HepG2 (cell line): Measurements from ENCODE around the gene ALOX12. TPM values are rescaled to one million over a fixed set of nuclear protein-coding genes. Genes with fewer than 3 reads are reported as not detected.

ENCODE experiments used
- BORCS8-MEF2B ChIP-seq: sonication (generic); formaldehyde crosslinking; IDR thresholded peaks from 2 replicates; pipeline ENCODE4 v1.8.0; 2022; ENCODE audit warnings: mild to moderate bottlenecking, missing genetic modification reagents
- BRCA1 ChIP-seq: sonication (generic); formaldehyde crosslinking; IDR thresholded peaks from 2 replicates; pipeline ENCODE4 v1.4.0; 2020; ENCODE audit warnings: missing genetic modification reagents
- DR1 ChIP-seq: sonication (generic); formaldehyde crosslinking; IDR thresholded peaks from 2 replicates; pipeline ENCODE4 v1.8.0; 2021; ENCODE audit warnings: mild to moderate bottlenecking, missing genetic modification reagents, inconsistent platforms
- HOXA3 ChIP-seq: sonication (generic); formaldehyde crosslinking; IDR thresholded peaks from 2 replicates; pipeline ENCODE4 v1.5.0; 2020; ENCODE audit warnings: missing genetic modification reagents
- IKZF4 ChIP-seq: sonication (generic); formaldehyde crosslinking; IDR thresholded peaks from 2 replicates; pipeline ENCODE4 v1.5.1; 2020; ENCODE audit warnings: borderline replicate concordance, mild to moderate bottlenecking, low read depth, missing genetic modification reagents; ENCODE audit errors: not compliant biosample characterization
- KLF9 ChIP-seq: IDR thresholded peaks from 2 replicates; pipeline ENCODE4 v1.6.1; 2016; ENCODE audit warnings: low read depth
- PHF21A ChIP-seq: sonication (generic); formaldehyde crosslinking; IDR thresholded peaks from 2 replicates; pipeline ENCODE4 v1.5.0; 2020; ENCODE audit warnings: mild to moderate bottlenecking, missing genetic modification reagents
- RARG ChIP-seq: sonication (generic); formaldehyde crosslinking; IDR thresholded peaks from 2 replicates; pipeline ENCODE4 v1.4.0; 2020; ENCODE audit warnings: low read depth, mild to moderate bottlenecking, missing genetic modification reagents
- STAT5B ChIP-seq: sonication (generic); formaldehyde crosslinking; IDR thresholded peaks from 2 replicates; pipeline ENCODE4 v1.4.0; 2020; ENCODE audit warnings: missing genetic modification reagents
- TFE3 ChIP-seq: IDR thresholded peaks from 2 replicates; pipeline ENCODE4 v1.6.1; 2016
- USF2 ChIP-seq, 2 experiments: sonication (generic) in 1 of 2; formaldehyde crosslinking in 1 of 2; IDR thresholded peaks; 2 replicates each; pipeline versions ENCODE4 v1.5.1 to v1.6.1; 2011 to 2020; ENCODE audit warnings: borderline replicate concordance in 1 of 2, low read depth in 1 of 2, low read length in 1 of 2, mild to moderate bottlenecking in 1 of 2, missing genetic modification reagents in 1 of 2, moderate library complexity in 1 of 2
- ZBTB38 ChIP-seq: sonication (generic); formaldehyde crosslinking; IDR thresholded peaks from 2 replicates; pipeline ENCODE4 v1.5.1; 2020; ENCODE audit warnings: mild to moderate bottlenecking, missing genetic modification reagents
- ZFX ChIP-seq: sonication (generic); formaldehyde crosslinking; IDR thresholded peaks from 2 replicates; pipeline ENCODE4 v1.4.0; 2020; ENCODE audit warnings: mild to moderate bottlenecking, low read depth, missing genetic modification reagents, moderate library complexity
- ZNF124 ChIP-seq: sonication (generic); formaldehyde crosslinking; IDR thresholded peaks from 2 replicates; pipeline ENCODE4 v1.4.0; 2020; ENCODE audit warnings: missing genetic modification reagents
- ZNF138 ChIP-seq: sonication (generic); formaldehyde crosslinking; IDR thresholded peaks from 2 replicates; pipeline ENCODE4 v1.5.0; 2020; ENCODE audit warnings: mild to moderate bottlenecking, low read depth, missing genetic modification reagents
- ZNF292 ChIP-seq: sonication (generic); formaldehyde crosslinking; IDR thresholded peaks from 2 replicates; pipeline ENCODE4 v1.8.1; 2022; ENCODE audit warnings: mild to moderate bottlenecking, low read depth, missing genetic modification reagents, borderline replicate concordance
- ZNF609 ChIP-seq: sonication (generic); formaldehyde crosslinking; IDR thresholded peaks from 2 replicates; pipeline ENCODE4 v1.4.0; 2020; ENCODE audit warnings: mild to moderate bottlenecking, missing genetic modification reagents, borderline replicate concordance
- ZNF691 ChIP-seq: sonication (generic); formaldehyde crosslinking; IDR thresholded peaks from 2 replicates; pipeline ENCODE4 v1.4.0; 2020; ENCODE audit warnings: missing genetic modification reagents, low read depth, mild to moderate bottlenecking, borderline replicate concordance
- polyA plus RNA-seq, 8 experiments: library from polyadenylated mRNA; depleted of rRNA in 3 of 8; stranded (reverse) in 7 of 8; unstranded in 1 of 8; fragments of >200 nt; fragmentation: Illumina TruSeq in 4 of 8; extraction: Trizol in 4 of 8; gene quantifications; 2 replicates each; pipeline versions ENCODE4 v1.2.1 to v1.2.3, GENCODE V29; 2011 to 2016; ENCODE audit warnings: low read depth in 4 of 8, missing spikeins in 1 of 8, mixed read lengths in 1 of 8; ENCODE audit not compliant: insufficient read depth in 1 of 8
- total RNA-seq, 5 experiments: library from RNA; depleted of rRNA; stranded (reverse); fragments of >200 nt; fragmentation: Illumina TruSeq; extraction: Trizol; gene quantifications; 2 replicates each; pipeline ENCODE4 v1.2.3, GENCODE V29; 2016; ENCODE audit warnings: low read depth in 1 of 5

The ALOX12 gene
- total and polyA plus RNA-seq, 2 of the 13 experiments (the other 11 are each of a cell fraction or from before 2014, with no cell fraction given): not detected

- TF ChIP-seq ZNF609 (CRISPR knock-in tag) (0 out of 2 replicates have a peak, but pooled peaks have one; percentile 9), BRCA1 (CRISPR knock-in tag) (peak; percentile 52; the same call in 1 of the 2 replicates), KLF9 (CRISPR knock-in tag) (no peak; the same call in 1 of the 2 replicates), ZNF138 (CRISPR knock-in tag) (no peak), ZNF124 (CRISPR knock-in tag) (0 out of 2 replicates have a peak, but pooled peaks have one; percentile 48), TFE3 (peak; percentile 94), RARG (CRISPR knock-in tag) (no peak), IKZF4 (CRISPR knock-in tag) (peak; percentile 25), STAT5B (CRISPR knock-in tag) (0 out of 2 replicates have a peak, but pooled peaks have one; percentile 63), PHF21A (CRISPR knock-in tag) (peak; percentile 86; the same call in 1 of the 2 replicates), ZNF292 (CRISPR knock-in tag) (no peak), HOXA3 (CRISPR knock-in tag) (peak; percentile 58; the same call in 1 of the 2 replicates), ZNF691 (CRISPR knock-in tag) (peak; percentile 77), BORCS8-MEF2B (CRISPR knock-in tag) (peak; percentile 59), USF2 (IDR thresholded peaks at IDR 0.05; ENCODE audit: low read depth, low read length) (peak; percentile 98), USF2 (CRISPR knock-in tag; IDR thresholded peaks at IDR 0.05; ENCODE audit: borderline replicate concordance) (peak; percentile 99; the same call in 1 of the 2 replicates), ZFX (CRISPR knock-in tag) (peak; percentile 89), DR1 (peak; percentile 55), ZBTB38 (peak; percentile 67)
These were observed 39.9 kb downstream of the ALOX12 start, which contains the start of gene SLC16A13 (continued) for GRCh38 chr17:7035591-7036368.
